H9 (cell line): ENCODE results near the gene LGALS8. TPM values are rescaled to one million over a fixed set of nuclear protein-coding genes. Genes with fewer than 3 reads are reported as not detected.

Experiments used
- DNase-seq: peaks from one replicate; pipeline ENCODE4 v3.0.0-alpha.2; 2017
- H2AFZ ChIP-seq: one replicate; pipeline ENCODE4 v1.6.1; 2013; ENCODE audit warnings: mild to moderate bottlenecking, low read length, control low read depth, moderate library complexity
- H2AK5ac ChIP-seq: 2 replicates; pipeline ENCODE4 v1.6.1; 2013; ENCODE audit warnings: low read length, control low read depth, mixed read lengths; ENCODE audit not compliant: insufficient read length
- H2BK120ac ChIP-seq: one replicate; pipeline ENCODE4 v1.6.1; 2013; ENCODE audit warnings: low read depth, mild to moderate bottlenecking, low read length, control low read depth, inconsistent platforms; ENCODE audit not compliant: poor library complexity, severe bottlenecking
- H2BK12ac ChIP-seq: 2 replicates; pipeline ENCODE4 v1.6.1; 2013; ENCODE audit warnings: low read length, control low read depth, mixed read lengths, low read depth; ENCODE audit not compliant: insufficient read length
- H2BK15ac ChIP-seq: 2 replicates; pipeline ENCODE4 v1.6.1; 2013; ENCODE audit warnings: low read depth, low read length, control low read depth
- H2BK20ac ChIP-seq: one replicate; pipeline ENCODE4 v1.6.1; 2013; ENCODE audit warnings: low read depth, mild to moderate bottlenecking, low read length, control low read depth, inconsistent platforms; ENCODE audit not compliant: poor library complexity, severe bottlenecking
- H2BK5ac ChIP-seq: 2 replicates; pipeline ENCODE4 v1.6.1; 2013; ENCODE audit warnings: low read length, control low read depth, mixed read lengths; ENCODE audit not compliant: insufficient read length
- H3K14ac ChIP-seq: 2 replicates; pipeline ENCODE4 v1.6.1; 2013; ENCODE audit warnings: low read length, control low read depth; ENCODE audit not compliant: insufficient read depth
- H3K18ac ChIP-seq: 2 replicates; pipeline ENCODE4 v1.6.1; 2013; ENCODE audit warnings: low read depth, mild to moderate bottlenecking, mixed read lengths, low read length, control low read depth; ENCODE audit not compliant: insufficient read length
- H3K23ac ChIP-seq: 2 replicates; pipeline ENCODE4 v1.6.1; 2013; ENCODE audit warnings: low read length, control low read depth, mixed read lengths, low read depth; ENCODE audit not compliant: insufficient read length
- H3K23me2 ChIP-seq: 2 replicates; pipeline ENCODE4 v1.6.1; 2013; ENCODE audit warnings: low read depth, mild to moderate bottlenecking, mixed read lengths, low read length, control low read depth; ENCODE audit not compliant: insufficient read length, poor library complexity, severe bottlenecking
- H3K27ac ChIP-seq: 2 replicates; pipeline ENCODE4 v1.5.1; 2013; ENCODE audit warnings: low read length, control low read depth, mixed read lengths, low read depth; ENCODE audit not compliant: insufficient read length
- H3K27me3 ChIP-seq: 2 replicates; pipeline ENCODE4 v1.6.1; 2013; ENCODE audit warnings: low read length, control low read depth, inconsistent platforms; ENCODE audit not compliant: insufficient read depth
- H3K4ac ChIP-seq: 2 replicates; pipeline ENCODE4 v1.6.1; 2013; ENCODE audit warnings: low read depth, mild to moderate bottlenecking, control low read depth, inconsistent platforms, low read length, moderate library complexity
- H3K4me1 ChIP-seq: 2 replicates; pipeline ENCODE4 v1.6.1; 2013; ENCODE audit warnings: low read length, control low read depth, inconsistent platforms; ENCODE audit not compliant: insufficient read depth
- H3K4me2 ChIP-seq: 2 replicates; pipeline ENCODE4 v1.6.1; 2013; ENCODE audit warnings: low read length, control low read depth, mixed read lengths; ENCODE audit not compliant: insufficient read length, insufficient read depth
- H3K56ac ChIP-seq: 2 replicates; pipeline ENCODE4 v1.6.1; 2013; ENCODE audit warnings: low read depth, mild to moderate bottlenecking, mixed read lengths, low read length, control low read depth; ENCODE audit not compliant: insufficient read length
- H3K79me1 ChIP-seq: 2 replicates; pipeline ENCODE4 v1.6.1; 2013; ENCODE audit warnings: low read depth, mild to moderate bottlenecking, moderate library complexity, low read length, control low read depth, inconsistent platforms; ENCODE audit not compliant: insufficient read depth, poor library complexity, severe bottlenecking
- H3K79me2 ChIP-seq: 2 replicates; pipeline ENCODE4 v1.6.1; 2013; ENCODE audit warnings: low read length, control low read depth, inconsistent platforms; ENCODE audit not compliant: insufficient read depth
- H3K9ac ChIP-seq: 2 replicates; pipeline ENCODE4 v1.6.1; 2013; ENCODE audit warnings: low read length, control low read depth, mixed read lengths; ENCODE audit not compliant: insufficient read length; ENCODE audit errors: extremely low read depth
- H3K9me3 ChIP-seq: one replicate; pipeline ENCODE4 v1.6.1; 2013; ENCODE audit warnings: low read depth, low read length, inconsistent platforms; ENCODE audit not compliant: control insufficient read depth
- H3T11ph ChIP-seq: one replicate; pipeline ENCODE4 v1.6.1; 2013; ENCODE audit warnings: mild to moderate bottlenecking, low read length, control low read depth, inconsistent platforms
- H4K20me1 ChIP-seq: one replicate; pipeline ENCODE4 v1.6.1; 2013; ENCODE audit not compliant: control insufficient read depth, insufficient read length, insufficient read depth
- H4K5ac ChIP-seq: 2 replicates; pipeline ENCODE4 v1.6.1; 2013; ENCODE audit warnings: low read depth, mild to moderate bottlenecking, mixed read lengths, low read length, control low read depth; ENCODE audit not compliant: insufficient read length
- H4K8ac ChIP-seq: replicated peaks from 2 replicates; pipeline ENCODE4 v1.6.1; 2013; ENCODE audit warnings: low read length, control low read depth, mixed read lengths, low read depth; ENCODE audit not compliant: insufficient read length
- H4K91ac ChIP-seq: 2 replicates; pipeline ENCODE4 v1.6.1; 2013; ENCODE audit warnings: low read depth, mild to moderate bottlenecking, moderate library complexity, mixed read lengths, low read length, control low read depth; ENCODE audit not compliant: insufficient read length
- H3K27ac Mint-ChIP-seq, 3 experiments: 2 replicates in 2 of 3; 3 replicates in 1 of 3; pipeline ENCODE4 v1.8.0; 2020 to 2021; ENCODE audit warnings: mixed read lengths in 3 of 3, mild to moderate bottlenecking in 1 of 3, moderate library complexity in 1 of 3
- H3K27me3 Mint-ChIP-seq: 2 replicates; pipeline ENCODE4 v1.8.0; 2021; ENCODE audit warnings: low read depth, mild to moderate bottlenecking, moderate library complexity, mixed read lengths
- H3K36me3 Mint-ChIP-seq, 3 experiments: 2 replicates in 2 of 3; 3 replicates in 1 of 3; pipeline ENCODE4 v1.8.0; 2020 to 2021; ENCODE audit warnings: low read depth in 3 of 3, mixed read lengths in 3 of 3; ENCODE audit not compliant: insufficient read depth in 1 of 3
- H3K4me1 Mint-ChIP-seq, 2 experiments: 2 replicates each; pipeline ENCODE4 v1.8.0; 2020; ENCODE audit warnings: mixed read lengths in 2 of 2
- H3K4me3 Mint-ChIP-seq, 2 experiments: 2 replicates in 1 of 2; 3 replicates in 1 of 2; pipeline ENCODE4 v1.8.0; 2020 to 2021; ENCODE audit warnings: mild to moderate bottlenecking in 2 of 2, mixed read lengths in 2 of 2, moderate library complexity in 1 of 2
- H3K9me3 Mint-ChIP-seq, 2 experiments: 2 replicates in 1 of 2; 3 replicates in 1 of 2; pipeline ENCODE4 v1.8.0; 2020; ENCODE audit warnings: mild to moderate bottlenecking in 2 of 2, mixed read lengths in 2 of 2, moderate library complexity in 1 of 2
- WGBS: extraction: QIAGEN DNeasy Blood & Tissue Kit; methylation state at CpG from one replicate; pipeline ENCODE4 v1.1.7; 2013; ENCODE audit warnings: missing lambda C conversion rate, low lambda C conversion rate, mixed read lengths; ENCODE audit not compliant: insufficient read length; ENCODE audit errors: extremely low coverage; 5-methylcytosine and 5-hydroxymethylcytosine counted together
- total RNA-seq: library from RNA; stranded (reverse); gene quantifications from 2 replicates; pipeline ENCODE4 v1.2.1, GENCODE V29; 2021
- TF ChIP-seq, protein P1 (sequence below): fragments of 200-600 bp; sonication (generic); conservative IDR thresholded peaks from 3 replicates; pipeline ENCODE4 v1.8.0; 2021; ENCODE audit warnings: antibody characterized with exemption, mild to moderate bottlenecking

Gene LGALS8
- total RNA-seq, 1 experiment from 2014 or later: 14.2 TPM

DNA sequence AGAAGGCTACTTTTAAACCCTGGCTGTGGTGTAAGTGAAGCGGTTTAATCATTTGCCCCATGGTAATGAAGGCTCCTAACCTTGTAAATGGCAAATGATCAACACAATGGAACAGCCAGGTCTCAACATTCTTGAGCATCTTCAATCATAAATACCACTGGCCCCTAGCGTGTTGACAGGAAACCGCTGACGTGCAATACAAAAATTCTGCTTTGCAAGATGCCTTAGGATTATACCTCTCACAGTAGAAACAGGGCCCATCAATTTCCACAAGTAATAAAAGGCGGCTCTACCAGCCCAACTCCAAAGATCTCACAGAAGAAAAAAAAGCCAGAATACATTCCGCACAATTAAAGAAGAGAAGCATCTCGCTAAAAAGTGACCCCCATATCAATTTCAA is 32.8 kb downstream of the LGALS8 start:
- WGBS: no CpG with 5 or more reads among the region's 7 CpGs
- Histone ChIP-seq H3K79me1 (no peaks in the 10 kb centered on the region), H3K14ac (no peak overlapping the region), H3K56ac (no peak overlapping the region), H4K5ac (no peak overlapping the region), H2AFZ (no peak overlapping the region), H3K4ac (no peak overlapping the region), H3K18ac (no peak overlapping the region), H3K23me2 (no peaks in the 10 kb centered on the region), H4K20me1 (no peaks in the 10 kb centered on the region), H3K23ac (no peak overlapping the region), H3K27me3 (no peaks in the 10 kb centered on the region), H2BK5ac (no peak overlapping the region), H3K9ac (no peak overlapping the region), H2BK20ac (no peak overlapping the region), H4K91ac (no peak overlapping the region), H2BK12ac (no peak overlapping the region), H3K4me1 (no peaks in the 10 kb centered on the region), H2AK5ac (no peak overlapping the region), H2BK15ac (no peak overlapping the region), H2BK120ac (no peak overlapping the region), H3K9me3 (no peaks in the 10 kb centered on the region), H4K8ac (no peak overlapping the region), H3K27ac (no peak overlapping the region), H3K79me2 (no peaks in the 10 kb centered on the region), H3K4me2 (no peak overlapping the region), H3T11ph (no peak overlapping the region)
- no peaks in the 10 kb centered on the region for H3K9me3 Mint-ChIP-seq
- no peaks in the 10 kb centered on the region for H3K4me1 Mint-ChIP-seq
- peaks cover 33 to 93% (median 85%) of the 10 kb centered on the region in 3 experiments; a peak in 6 of 7 replicates for H3K36me3 Mint-ChIP-seq
- DNase-seq: no peak
- H3K27ac Mint-ChIP-seq: no peak overlapping the region
- no peaks in the 10 kb centered on the region for H3K27me3 Mint-ChIP-seq
- TF ChIP-seq, protein P1, sequence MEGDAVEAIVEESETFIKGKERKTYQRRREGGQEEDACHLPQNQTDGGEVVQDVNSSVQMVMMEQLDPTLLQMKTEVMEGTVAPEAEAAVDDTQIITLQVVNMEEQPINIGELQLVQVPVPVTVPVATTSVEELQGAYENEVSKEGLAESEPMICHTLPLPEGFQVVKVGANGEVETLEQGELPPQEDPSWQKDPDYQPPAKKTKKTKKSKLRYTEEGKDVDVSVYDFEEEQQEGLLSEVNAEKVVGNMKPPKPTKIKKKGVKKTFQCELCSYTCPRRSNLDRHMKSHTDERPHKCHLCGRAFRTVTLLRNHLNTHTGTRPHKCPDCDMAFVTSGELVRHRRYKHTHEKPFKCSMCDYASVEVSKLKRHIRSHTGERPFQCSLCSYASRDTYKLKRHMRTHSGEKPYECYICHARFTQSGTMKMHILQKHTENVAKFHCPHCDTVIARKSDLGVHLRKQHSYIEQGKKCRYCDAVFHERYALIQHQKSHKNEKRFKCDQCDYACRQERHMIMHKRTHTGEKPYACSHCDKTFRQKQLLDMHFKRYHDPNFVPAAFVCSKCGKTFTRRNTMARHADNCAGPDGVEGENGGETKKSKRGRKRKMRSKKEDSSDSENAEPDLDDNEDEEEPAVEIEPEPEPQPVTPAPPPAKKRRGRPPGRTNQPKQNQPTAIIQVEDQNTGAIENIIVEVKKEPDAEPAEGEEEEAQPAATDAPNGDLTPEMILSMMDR: no peak
- no peak overlapping the region for H3K4me3 Mint-ChIP-seq
